Esophagus muscularis mucosa (tissue), 3 donors: Measurements from ENCODE around the gene CEP350.

Experiments used
- CTCF ChIP-seq, 3 experiments: fragments of 200-600 bp in 2 of 3; fragments of 450-650 bp in 1 of 3; sonication (generic) in 2 of 3; IDR thresholded peaks; one replicate each; pipeline ENCODE4 v1.5.1; 2017 to 2019; ENCODE audit warnings: antibody characterized with exemption in 3 of 3, mild to moderate bottlenecking in 2 of 3, moderate library complexity in 1 of 3
- POLR2AphosphoS5 ChIP-seq, 2 donors: sonication (generic); formaldehyde crosslinking; IDR thresholded peaks; one replicate each; pipeline ENCODE4 v1.6.1; 2017; ENCODE audit warnings: antibody characterized with exemption in 2 of 2

- TF ChIP-seq CTCF (IDR thresholded peaks at IDR 0.05): peak in 2 of 3 experiments; percentile 34 to 43
- TF ChIP-seq POLR2AphosphoS5 (IDR thresholded peaks at IDR 0.05): peak; percentile 90 to 96
These were observed 199.9 kb downstream of the CEP350 start, which contains the start of gene QSOX1 for GRCh38 chr1:180154325-180155181.
